Kidney tubule cell (primary cell): ENCODE data around the gene LYL1.

Experiments
- DNase-seq: peaks from one replicate; pipeline ENCODE4 v3.0.0-alpha.2; 2018; ENCODE audit warnings: low spot score

LYL1 gene

DNA sequence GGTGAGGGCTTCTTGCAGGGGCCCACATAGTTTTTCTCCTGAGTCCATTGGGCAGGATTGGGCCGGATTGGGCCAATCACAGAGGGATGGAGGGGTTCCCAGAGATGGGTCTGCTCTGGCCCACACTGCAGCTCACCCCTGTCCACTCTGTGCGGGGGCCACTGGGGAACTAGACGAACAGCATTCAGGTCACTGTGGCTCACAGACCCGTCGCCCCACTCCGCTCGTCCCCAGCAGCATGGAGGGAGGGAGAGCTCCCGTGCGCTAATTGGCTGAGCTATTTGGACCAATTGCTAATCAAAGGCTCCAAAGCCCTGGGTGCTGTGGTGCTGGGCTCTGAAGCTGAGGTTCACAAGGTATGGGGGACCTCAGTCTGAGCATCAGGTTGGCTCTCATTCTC is 26.7 kb upstream of the LYL1 start:
- no peak for DNase-seq

DNA sequence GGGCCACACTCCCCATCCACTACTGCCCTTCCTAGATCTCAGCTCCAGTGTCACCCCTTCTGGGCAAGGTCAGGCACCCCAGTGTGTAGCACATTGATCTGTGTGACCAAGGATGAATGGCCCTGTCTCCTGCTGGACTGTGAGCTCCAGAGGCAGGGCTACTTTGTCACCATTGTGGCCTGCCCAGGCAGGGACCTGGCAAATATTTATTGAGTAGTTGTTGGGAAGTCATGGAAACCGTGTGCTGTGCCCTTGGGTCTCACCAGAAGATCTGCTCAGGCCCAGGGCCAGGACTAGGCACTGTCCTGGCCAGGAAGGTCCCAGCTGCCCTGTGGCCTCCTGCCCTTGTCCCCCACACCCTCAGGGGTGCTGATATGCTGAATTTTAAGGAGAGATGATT is 25.9 kb upstream of the LYL1 start:
- no peak for DNase-seq

DNA sequence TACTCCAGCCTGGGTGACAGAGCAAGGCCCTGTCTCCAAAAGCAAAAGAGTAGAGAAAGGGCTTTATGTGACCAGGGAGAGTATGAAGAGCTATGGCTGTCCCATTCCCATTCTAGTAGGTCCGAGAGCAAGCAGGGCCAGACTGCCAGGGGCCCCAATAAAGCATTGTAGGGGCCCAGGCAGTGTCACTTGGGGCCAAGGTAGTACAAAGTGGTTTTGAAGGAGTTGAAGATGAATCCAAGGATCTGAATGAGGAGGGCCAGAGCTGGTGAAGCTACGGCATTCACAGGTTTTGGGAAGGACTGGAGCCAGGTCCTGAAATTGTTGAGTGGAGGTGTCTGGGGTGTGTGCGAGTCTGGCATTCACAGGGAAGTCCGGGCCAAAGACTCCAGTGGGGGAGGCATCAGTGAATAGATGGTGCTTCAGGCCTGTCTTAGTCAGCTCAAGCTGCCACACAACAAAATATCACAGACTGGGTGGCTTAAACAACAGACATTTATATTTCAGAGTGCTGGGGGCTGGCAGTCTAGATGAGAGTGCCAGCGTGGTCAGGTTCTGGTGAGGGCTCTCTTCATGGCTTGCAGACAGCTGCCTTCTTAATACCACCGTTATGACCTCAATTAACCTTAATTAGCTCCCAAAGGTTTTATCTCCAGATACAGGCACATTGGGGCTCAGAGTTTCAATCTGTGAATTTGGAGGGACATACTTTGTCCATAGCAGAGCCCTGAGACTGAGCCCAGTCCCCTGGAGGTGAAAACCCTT is 25.3 kb upstream of the LYL1 start:
- no peak for DNase-seq

DNA sequence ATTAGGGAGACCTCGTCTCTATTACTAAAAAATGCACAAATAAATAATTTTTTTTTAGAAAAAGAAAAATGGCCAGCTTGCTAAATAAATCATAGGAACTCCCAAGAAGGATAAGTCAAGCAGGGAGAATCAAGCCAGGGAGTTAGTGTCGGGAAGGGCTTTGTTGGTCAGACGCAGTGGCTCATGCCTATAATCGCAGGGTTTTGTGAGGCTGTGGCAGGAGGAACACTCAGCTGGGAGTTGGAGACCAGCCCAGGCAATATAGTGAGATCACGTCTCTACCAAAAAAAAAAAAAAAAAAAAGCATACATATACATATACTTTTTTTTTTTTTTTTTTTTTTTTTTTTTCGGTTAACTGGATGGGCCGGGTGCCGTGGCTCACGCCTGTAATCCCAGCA is 24.4 kb upstream of the LYL1 start:
- no peak for DNase-seq

DNA sequence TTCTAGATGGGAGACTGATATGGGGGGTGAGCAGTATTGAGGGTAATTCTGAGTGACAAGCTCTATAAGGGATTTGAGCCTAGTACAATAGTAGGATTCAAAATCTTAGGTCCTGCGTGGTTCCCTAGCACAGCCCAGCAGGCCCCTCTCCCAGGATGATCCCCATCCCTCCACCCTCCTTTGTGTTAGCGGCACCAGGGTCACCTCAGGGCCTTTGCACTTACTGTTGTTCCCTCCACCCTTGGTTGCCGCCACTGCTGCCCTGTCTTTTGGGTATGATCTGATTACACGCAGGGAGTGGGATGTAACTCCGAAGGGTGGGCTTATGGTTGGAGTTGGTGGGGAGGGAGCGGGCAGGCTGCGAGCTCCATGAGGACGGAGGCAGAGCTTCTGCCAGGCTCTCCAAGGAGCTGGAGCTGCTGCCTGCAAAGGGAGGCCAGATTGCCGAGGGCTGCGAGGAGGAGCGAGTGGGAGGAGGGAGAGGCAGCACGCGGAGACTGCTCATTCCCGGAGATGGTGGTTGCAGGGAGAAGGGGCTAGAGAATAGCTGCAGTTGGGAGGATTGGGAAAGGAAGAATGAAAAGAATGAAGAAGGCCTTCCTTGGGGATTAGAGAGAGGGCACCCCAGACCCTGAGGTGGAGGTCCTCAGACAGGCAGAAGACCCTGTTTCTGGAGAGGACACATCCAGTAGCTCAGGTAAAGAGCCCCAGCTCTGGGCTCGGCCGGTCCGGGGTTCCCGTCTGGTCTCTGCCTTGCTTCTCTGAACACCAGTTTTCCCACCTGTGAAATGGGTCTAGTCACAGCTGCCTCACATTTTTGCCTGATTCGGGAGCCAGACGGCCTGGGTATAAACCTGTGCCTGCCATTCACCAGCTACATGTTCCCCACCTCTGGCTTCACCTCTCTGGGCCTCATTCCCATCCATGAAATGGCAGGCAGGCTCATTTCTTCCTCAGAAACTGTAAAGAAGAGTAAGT is 20.6 kb upstream of the LYL1 start:
- DNase-seq: no peak

DNA sequence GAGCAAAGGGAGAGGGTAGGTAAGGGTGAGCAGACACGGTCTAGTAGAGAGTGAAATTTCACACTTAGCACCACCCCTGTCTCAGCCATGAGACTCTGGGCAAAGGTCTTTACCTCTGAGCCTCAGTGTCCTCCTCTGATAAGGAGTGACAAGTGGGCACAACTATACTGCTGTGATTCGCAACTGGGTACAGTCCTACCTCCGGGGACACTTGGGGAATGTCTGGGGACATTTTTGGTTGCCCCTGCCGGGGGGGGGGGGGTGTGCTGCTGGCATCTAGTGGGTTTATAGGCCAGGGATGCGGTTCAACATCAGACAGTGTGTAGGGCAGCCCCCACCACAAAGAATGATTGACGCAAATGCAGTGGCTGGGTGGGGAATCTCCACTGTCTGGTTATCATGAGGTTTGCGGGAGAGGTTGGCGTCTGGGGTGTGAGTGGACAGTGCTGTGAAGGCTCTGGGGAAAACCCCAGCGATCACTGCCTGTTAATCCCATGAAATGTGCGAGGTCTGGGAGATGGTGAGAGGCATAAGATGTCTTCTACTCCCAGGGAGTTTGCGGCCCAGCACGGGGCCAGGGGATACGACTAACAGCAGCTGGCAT is 19.7 kb upstream of the LYL1 start:
- DNase-seq: no peak

DNA sequence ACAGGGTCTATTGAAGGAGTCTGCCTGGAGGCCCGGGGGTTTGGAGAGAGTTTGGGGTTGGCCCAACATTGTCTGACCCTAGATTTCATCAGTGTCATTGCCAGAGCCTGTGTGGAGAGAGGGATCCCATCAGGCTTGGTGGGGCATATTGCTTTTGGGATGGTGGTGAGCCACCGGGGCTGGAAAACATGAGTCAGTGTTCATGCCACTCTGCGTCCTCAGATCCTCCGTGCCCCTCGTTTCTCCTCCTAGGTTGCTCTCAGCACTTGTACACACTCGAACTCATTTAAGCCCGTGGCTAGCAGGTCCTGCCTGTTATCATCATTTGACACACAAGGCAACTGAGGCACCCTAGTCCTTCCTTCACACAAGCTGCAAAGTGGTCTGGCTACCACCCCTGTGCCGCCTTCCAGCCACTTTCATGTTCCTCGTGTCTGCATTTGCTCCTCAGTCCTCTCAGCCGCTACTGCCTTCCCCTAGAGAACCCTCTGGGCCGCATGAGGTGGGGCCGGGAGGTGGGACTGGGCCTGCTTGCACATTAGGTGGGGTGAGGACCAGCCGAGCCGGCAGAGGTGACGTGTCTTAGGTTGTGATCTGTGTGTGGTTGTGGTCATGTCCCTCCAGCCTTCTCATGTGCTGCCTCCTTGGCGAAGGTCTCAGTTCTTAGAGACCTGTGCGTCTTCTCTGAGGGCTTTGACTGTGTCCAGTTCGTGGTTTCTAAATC is 19.1 kb upstream of the LYL1 start:
- peak; percentile 41 for DNase-seq

DNA sequence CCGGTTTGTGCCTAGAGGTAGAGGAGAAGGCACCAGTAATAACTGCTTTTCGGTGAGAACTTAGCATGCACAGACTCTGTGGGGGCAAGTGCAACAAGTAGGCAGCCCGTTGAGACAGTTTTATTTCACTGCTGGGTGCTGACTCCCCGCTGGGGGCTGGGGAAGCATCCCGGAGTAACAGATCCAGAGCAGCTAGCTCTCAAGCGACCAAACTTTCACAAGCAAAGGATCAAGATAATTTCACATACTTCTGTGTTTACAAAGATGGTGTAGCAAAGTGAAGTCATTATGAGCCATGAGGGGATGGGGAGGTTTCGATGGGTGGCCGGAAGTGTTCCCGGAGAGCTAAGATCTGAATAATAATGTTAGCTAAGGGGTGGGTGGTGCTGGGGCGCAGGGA is 18.2 kb upstream of the LYL1 start:
- DNase-seq: no peak

DNA sequence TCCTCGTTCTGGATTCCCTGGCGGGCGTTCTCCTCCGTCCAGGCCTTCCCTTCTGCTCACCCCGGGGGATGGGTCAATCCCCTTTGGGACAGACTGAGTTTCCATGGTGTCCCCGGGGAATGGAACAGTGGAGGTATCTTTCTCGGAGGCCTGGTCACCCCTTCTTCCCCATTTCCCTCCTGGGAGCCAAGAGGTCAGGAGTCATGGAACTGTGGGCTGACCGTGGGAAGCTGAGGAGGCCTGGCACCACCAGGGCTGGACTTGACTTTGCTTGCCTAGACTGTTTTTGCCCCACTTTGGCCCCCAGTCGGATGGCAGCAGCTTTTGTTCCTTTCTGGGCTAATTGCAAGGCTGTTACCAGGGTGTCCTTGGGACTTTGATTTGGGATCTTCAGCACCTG is 17.4 kb upstream of the LYL1 start:
- DNase-seq: no peak

DNA sequence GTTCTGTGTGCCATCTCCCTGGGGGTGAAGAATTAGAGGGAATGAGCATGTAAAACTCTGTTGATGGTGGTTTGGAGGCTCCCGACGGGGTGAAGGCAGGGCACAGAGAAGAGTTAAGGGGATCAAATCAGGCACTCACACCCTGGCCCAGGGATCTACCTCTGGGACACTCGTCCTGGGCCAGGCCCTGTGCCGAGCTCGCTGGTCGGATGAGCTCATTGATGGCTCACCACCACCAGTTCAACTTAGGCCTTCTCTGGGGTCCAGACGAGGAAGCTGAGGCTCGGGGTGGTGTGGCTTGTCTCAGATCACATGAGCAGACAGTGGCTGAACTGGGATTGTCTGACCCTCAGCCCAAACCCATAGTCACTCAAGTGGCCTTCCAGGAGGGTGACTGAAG is 17.0 kb upstream of the LYL1 start:
- peak; percentile 26 for DNase-seq

DNA sequence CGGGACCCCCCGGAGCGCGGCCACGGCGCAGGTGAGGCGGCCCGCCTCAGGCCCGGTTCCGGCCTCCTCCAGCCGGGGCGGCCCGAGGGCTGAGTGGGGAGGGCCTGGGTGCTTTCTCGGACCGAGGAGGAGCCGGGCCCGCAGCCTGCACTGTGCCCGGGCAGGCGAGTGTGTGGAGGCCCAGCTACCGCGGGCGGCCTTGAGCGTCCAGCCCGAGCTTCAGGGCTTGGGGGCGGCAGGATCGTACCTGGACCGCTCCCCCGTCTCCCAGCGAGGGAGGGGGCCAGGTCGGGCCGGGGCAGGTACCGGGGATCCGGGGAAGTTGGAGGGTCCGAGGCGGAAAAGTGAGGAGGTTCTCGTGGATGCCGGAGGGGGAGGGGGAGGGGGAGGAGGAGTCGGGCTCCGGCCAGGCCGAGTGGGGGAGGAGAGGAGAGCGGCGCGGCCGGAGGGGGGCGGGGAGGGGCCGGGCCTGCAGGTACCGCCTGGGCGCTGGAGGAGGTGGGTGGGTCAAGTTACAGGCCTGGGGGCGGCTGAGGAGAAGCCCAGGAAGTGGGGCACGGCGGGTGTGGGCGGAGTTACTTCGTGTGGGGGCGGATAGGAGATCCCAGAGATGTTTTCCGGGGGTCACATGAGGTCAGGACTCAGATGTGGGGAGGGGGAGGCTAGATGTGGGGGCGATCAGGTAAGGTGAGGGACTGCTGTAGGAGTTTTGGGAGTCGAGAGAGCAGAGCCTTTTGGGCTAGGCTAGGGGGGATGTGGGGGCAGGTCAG is 16.0 kb upstream of the LYL1 start:
- peak; percentile 65 for DNase-seq

DNA sequence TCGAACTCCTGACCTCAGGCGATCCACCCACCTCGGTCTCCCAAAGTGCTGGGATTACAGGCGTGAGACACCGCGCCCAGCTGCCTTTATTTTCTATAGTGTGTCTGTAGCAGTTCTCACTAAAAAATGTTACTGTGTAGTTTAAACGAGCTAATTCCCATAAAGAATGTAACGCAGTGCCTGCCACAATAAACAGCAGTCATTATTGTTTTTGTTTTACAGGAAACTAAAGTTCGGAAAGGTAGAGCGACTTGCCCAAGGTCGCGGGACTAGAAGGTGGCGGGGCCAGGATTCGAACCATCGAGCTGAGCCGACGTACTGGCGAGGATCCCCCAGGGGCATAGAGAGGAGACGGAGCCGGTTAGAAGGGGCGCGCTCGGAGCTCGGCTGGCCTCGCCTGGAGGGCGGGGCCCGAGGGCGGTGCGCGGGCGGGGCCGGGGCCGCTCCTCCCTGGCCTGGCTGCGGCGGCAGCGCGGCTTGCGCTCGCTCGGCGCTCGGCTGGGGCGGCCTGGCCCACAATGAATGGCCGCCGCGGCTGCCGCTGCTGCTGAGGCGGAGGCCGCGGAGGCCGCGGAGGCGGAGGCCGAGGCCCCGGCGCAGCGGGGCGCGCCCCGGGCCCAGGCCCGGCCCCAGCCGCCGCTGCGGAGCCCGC is 15.2 kb upstream of the LYL1 start, which contains the start of gene NACC1:
Gene NACC1 (plus strand): TSS at position 493 of the 652 bp plus-strand sequence. CDS start 16,944 bp downstream, outside the sequence.
- peak; percentile 92 for DNase-seq

DNA sequence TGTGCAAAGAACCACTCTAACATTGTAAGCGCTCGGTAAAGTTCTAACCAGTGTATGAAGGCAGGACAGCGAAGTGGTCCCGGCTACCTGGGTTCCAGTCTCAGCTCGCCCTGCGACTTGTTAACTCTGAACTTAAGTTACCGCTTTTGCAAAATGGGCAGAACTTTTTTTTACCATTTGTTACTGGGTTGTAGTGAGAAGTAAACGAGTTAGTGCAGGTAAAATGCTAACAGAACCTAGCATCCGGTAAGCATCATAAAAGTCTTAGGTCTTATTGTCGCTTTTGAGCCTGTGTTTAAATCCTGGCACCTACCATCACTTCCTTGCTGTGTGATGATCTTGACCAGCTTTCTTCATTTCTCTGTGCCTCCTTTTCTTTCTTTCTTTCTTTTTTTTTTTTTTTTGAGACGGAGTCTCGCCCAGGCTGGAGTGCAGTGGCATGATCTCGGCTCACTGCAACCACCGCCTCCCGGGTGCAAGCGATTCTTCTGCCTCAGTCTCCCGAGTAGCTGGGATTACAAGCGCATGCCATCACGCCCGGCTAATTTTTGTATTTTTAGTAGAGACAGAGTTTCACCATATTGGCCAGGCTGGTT is 14.6 kb upstream of the LYL1 start:
- DNase-seq: no peak

DNA sequence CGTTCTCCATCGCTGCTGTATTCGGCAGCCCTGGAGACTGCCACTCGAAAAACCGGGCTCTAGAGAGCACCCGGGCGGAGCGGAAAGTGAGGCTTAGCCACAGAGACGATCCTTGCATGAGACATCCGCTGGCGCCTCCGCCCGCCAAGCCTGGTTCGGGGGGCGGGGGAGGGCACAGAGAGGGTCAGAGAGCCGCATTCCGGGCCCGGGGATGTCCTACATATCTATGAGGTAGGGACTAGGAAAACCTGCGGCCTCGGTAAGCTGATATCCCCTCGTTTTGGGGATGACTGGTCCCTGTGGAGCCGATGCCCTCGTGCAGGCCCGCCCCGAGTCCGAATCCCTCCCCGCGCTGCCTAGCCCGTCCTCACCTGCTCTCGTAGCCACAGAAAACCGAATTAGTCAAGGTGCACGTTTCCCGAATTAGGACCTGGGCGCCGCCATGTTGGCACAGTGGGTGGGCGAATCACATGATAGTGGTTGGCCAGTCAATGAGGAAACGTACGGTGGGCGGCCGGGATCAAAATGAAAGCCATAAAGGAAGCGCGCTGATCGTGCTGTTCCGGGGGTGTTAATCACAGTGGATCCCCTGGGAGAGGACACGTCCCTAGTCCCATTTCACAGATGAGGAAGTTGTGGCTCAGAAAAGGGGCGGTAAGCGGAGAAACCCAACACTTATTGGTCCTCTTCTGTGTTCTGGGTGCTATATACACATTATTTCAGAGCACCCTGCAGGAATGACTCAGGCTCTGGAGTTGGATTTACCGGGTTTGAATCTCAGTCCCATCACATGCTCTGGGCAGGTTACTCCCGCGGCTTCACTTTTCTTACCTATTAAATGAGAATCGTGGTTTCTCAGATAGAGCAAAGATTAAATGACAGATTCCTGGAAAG is 13.9 kb upstream of the LYL1 start, which contains the start of gene TRMT1:
Gene TRMT1 (minus strand): TSS at position 459 of the 894 bp plus-strand sequence. CDS start 341 bp downstream, at position 118.
- DNase-seq: peak; percentile 95

DNA sequence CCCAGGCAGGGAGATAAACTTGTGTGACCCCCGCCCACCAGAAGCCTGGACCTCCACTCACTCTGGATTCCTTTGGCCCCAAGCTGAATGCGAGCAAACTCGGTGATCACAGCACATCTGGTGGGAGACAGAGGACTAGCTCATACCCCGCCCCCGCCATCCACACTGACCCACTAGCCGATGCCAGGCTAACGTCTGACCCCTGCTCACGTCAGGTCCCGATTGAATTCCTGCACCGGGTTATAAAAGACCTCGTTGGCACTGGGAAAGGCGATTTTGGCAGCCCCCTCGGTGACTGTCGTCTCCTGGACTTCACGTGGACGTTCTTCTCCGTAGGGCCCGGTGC is 13.3 kb upstream of the LYL1 start:
- DNase-seq: no peak

DNA sequence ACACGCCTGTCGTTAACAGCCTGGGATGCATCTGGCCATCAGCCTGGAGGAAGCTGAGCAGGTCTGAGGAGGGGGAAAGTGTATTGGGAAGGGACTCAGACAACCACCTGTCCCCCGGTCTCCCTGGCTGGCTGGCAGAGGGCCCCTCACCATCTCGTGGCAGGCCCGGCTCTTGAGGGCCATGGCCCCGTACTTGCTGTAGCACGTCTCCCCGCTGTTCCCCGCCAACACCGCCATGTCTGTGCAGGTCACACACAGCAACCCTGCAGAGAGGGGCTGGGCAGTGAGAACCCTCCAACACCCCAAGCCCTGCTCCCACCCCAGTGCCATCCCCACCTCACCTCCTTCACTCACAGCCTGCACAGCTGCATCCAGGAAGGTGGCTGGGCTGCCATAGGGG is 9.9 kb upstream of the LYL1 start:
- no peak for DNase-seq

DNA sequence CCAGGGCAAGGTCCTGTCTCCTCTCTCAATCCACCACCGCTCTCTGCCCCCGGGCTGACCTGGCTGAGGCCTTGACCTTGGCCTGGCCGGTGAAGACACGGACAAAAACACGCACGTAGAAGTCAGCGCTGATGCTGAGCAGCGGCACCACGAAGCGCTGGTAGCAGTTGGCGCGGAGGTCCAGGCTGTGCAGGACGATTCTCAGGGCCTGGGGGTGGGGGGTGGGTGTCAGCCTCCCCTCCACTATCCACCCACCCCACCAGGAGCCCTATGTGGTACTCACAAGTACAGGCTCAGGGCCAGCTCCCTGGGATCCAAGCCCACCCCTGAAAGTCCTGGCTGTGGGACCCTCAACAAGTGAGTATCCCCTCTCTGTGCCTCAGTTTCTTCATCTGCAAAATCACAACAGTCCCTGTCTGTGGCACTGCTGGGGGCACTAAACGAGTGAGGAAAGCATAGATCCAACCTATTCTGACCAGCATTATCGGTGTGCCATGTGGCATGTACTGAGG is 7.5 kb upstream of the LYL1 start:
- DNase-seq: no peak

DNA sequence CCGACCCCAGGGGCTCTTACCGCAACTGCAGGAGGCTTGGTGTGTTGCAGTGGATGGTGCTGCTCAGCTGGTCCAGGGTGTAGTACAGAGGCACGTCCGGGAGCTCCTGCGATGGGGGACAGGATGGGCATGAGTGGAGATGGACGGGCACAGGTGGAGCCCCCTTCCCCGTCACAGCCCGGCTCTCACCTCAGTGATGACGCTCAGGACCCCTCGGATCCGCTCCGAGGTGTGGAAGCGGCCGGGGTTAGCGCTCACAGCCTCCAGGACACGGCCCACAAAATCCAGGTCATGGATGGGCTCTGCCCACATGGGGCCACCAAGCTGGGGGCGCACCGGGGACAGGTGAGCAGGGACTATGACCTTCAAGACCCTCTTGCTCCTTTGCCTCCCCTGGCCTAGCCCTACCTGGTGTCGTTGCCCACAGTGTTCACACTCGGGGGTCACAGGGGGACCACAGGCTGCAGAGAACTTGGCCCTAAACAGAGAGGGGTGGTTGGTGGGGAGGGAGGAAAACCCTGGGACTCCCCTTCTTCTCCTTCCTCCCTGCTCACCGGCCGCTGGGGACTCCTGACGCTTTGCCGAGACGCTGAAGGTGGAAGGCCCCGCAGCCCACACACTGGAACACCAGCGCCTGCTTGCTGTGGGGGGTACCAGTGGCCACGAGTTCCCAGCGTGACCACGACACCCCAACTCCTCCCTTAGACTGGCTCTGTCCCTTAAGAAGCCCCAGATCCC is 6.9 kb upstream of the LYL1 start:
- DNase-seq: no peak
